KBM-7 (cell line): ENCODE data around the gene FSD1L.

Source experiments
- DNase-seq: peaks from one replicate; pipeline ENCODE4 v3.0.0-alpha.2; 2015
- in situ Hi-C: fragments of 300-500 bp; cut with MboI; formaldehyde crosslinking; loops from 2 replicates; pipeline ENCODE4 v1.14.3; 2020; ENCODE audit warnings: low sequenced_read_pairs, low pct_unique_long_range_greater_than_20kb, mixed read lengths

Gene FSD1L

DNA sequence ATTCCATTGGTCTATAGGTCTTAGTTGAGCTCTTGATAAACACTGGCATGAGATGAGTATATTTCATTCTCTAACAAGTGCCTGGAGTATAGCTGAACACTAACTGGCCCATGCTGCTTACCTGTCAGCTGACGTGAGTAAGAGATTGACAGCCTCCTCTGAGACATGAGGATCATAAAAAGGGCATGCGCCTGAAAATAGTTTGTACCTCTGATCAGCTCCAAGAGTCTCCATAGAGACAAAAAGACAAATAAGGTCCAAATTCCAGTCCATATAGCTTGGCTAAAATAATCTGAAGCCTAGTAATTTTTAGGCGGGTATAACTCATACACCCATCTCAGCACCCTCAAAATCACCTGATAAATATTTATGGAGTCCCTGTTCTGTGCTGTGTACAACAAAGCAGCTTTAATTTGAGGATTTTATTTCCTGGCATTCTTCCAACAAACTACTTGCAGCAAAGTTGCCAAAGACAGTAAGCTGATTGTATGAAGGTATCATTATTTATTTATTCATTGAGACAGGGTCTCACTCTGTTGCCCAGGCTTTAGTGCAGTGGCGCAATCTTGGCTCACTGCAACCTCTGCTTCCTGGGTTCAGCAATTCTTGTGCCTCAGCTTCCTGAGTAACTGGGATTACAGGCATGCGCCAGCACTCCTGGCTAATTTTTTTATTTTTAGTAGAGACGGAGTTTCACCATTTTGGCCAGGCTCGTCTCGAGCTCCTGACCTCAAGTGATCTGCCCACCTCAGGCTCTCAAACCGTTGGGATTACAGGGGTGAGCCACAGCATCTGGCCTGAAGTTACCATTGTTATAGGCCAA is 16.2 kb upstream of the FSD1L start:
- DNase-seq, result no peak
- in situ Hi-C loops, result no loop called here

- DNase-seq, result no peak
- in situ Hi-C loops, result no loop called here
Measured at GRCh38 chr9:105432247-105432842, 15.5 kb upstream of the FSD1L start.

DNA sequence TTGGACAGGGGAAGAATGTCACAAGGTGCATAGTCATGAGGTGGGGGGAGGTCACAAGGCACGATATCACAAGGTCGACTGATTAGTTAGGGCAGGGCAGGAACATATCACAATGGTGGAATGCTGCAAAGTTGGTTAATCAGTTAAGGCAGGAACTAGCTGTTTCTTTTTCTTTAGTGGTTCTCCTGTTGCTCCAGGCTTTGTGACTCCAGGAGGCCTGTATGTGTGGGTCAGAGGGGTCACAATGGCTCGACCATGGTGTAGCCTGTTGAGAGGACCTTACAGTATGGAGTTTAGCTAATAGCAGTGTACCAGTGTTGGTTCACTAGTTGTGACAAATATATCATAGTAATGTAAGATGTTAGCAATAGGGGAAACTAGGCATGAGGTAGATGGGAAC is 12.4 kb upstream of the FSD1L start:
- DNase-seq, result no peak
- in situ Hi-C loops, result no loop called here

DNA sequence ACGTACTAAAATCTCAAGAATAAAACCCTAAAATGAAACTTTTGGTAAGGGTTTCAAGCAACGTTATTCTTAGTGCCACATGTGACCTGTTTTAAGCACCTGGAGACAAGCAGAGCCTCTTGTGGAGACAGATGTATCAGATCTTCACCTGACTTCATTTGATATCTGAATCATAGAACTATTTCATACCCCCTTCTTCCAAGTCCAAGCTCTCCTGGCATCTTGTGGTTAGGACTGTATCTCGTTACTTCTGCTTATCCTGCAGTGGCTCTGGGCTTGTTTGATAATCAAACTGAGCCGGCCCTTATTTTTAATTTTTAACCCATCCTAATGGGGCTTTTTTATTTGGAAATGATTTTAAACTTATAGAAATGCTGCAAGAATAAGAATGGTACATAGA is 11.1 kb upstream of the FSD1L start:
- in situ Hi-C loops, result no loop called here
- no peak for DNase-seq

- in situ Hi-C loops, result no loop called here
- DNase-seq, result no peak
Measured at GRCh38 chr9:105437704-105438103, 10.1 kb upstream of the FSD1L start.

DNA sequence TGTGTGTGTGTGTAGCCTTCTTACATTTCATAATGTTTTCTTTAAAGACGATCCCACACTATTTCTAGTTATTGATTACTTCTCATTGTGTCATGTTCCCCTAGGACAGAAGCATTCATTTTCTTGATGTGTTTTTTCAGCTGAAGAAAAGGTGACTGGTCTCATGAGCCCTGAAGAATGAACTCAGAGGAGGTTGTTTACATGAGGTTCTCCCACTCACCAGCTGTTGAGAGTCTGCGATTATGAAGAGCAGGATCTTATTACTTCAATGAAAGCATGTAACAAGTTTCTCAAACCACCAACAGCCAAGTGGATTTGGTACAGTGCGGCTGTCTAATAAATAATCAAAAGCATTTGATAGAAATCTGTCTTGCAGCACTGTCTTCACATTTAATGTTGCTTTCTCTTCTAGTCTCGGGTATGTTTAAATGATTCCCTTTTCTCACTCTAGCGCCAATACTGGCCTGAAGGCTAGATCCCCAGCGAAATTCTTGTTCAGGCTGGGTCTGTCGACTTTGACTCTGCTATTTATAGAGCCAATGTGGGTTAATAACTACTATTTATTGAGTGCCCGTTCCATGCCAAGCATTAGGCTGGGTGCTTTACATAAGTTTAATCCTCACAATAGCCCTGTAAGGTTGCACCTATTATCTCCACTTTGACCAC is 9.6 kb upstream of the FSD1L start:
- in situ Hi-C loops, result no loop called here

DNA sequence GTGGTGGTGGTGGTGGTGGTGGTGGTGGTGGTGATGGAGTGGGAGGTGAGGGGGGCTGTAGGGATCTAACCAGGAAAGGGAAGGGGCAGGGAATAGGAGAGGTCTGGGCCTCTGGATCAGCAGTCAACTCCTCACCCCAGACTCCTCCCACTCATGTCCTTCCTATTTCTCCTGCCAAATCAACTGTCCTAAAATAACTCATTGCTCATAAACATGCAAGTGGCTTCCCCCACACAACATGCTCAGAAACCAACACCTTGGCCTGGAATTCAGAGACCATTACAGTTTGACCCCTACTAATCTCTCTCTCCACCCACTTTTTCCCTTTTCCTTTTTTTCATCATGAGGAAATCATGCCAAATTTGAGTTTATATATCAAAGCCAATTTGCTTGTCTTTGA is 8.4 kb upstream of the FSD1L start:
- in situ Hi-C loops, result no loop called here
- peak; percentile 28 for DNase-seq

More for the DNA sequence above, 9.6 kb upstream of the FSD1L start:
- DNase-seq, result no peak

DNA sequence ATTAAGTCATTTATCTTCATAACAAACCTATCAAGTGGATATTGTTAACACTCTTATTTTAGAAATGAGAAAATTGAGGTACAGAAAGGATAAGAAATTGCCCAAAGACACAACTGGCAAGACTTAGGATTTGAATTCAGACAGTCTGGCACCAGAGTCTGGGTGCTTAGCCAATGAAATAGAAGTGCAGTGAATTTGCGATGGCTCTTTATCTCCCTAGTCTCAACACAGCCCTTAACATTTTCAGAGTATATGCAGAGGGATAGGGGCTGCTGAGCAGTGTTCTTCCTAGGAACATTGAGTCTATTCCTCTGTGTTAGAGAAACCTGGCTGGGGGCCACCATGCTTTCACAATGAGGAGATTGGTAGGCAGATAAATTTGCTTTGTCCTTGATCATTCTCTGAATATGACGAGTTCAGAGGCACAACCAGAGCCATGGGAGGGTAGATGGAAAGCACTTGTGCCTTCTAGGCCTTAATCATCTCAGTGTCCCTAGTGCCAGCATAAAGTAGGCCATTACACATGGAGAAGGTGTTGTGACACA is 6.1 kb upstream of the FSD1L start:
- in situ Hi-C loops, result no loop called here
- no peak for DNase-seq

GRCh38 chr9:105443121-105443520 is 4.7 kb upstream of the FSD1L start:
- DNase-seq, result no peak
- in situ Hi-C loops, result no loop called here

DNA sequence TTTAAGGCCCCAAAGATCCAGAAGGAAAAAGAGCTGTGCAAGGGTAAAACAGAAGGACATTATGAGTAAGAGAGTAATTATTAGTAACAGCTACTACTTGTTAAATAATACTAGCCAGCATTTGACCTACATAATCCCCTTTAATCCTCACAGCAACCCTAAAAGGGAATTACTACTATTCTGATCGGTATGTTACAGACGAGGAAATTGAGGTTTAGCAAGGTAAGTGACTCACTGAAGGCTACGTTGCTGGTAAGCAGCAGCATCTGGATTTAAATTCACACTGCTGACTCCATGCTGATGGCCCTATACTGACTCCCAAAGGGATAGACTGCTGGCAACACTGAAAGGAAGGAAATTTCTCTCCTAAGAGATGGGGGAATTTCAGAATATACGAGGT is 3.7 kb upstream of the FSD1L start:
- DNase-seq, result no peak
- in situ Hi-C loops, result no loop called here

- in situ Hi-C loops, result no loop called here
- no peak for DNase-seq
Measured at GRCh38 chr9:105445203-105445881, 2.5 kb upstream of the FSD1L start.

DNA sequence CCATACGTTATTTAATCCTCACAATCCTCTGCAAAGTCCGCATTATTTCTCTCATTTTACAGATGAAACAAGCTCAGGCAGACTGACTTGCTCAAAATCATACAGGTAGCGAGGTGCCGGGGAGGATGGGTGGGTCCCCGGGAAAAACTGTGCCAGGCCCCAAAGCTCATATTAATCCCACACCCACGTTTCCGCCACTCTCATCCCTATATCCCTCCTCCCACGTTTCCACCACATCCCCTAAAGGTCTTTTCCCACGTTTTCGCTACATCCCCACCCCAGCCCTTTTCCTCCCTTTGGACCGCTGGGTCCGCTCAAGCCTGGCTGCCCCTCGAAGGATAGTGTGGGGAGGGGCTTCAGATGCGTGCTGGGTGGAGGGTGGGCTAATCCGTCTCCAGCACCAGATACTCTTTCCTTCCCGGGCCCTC is 434 bp upstream of the FSD1L start:
- in situ Hi-C loops, result no loop called here
- no peak for DNase-seq

DNA sequence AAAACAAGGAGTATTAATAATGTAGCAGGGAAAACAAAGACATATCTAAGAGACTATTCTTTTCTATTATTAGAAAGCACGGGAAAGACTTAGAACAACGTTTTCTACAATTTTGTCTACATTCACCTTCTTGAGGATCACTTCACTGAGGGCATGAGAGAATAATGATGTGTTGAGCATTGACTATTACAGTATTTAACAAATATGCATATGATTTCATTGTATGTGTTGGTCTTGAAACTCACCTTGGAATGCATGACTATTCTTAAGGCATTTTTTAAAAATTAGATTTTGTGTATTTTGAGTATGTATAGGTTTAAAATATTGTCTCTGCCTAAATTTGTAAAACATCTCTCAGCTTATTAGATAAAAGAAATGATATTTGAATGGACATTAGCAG is 1.2 kb downstream of the FSD1L start:
- no peak for DNase-seq
- in situ Hi-C loops, result no loop called here

- no peak for DNase-seq
- in situ Hi-C loops, result no loop called here
Measured at GRCh38 chr9:105452185-105452584, 4.4 kb downstream of the FSD1L start.

- in situ Hi-C loops, result no loop called here
- DNase-seq, result no peak
Measured at GRCh38 chr9:105455836-105456475, 8.1 kb downstream of the FSD1L start.

DNA sequence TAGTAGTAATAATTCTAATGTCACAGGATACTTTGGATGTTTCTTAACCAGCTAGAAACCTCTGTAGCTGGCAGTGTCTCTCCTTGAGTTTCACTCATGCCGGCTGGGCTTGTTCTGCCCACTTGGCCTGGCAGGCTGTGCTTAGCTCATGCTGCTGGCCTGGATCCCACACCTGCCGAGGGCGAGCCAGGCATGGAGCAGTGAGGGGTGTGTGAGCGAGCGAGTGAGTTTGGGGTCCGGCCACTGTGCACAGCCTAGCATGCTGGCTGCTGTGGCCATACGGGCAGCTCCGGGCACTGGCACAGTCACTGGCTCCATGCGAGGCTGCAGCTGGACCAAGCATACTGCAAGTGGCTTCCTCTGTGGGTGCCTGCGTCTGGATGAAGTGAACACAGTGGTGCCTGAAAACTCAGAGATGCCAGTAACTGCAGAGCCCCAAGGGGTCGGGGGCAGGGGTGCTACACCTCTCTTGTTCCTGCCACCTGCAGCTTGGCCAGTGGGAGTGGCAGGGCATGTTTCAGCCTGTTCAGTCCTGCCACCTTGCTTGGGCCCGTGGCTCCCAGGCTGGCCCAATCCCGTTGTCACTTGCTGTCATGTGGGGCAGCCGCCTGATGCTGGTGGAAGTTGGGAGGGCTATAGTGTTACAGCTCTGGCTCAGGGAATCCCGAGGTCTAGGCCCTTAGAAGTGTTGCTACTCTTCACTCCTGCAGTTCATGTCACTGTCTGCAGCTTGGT is 9.9 kb downstream of the FSD1L start:
- in situ Hi-C loops, result no loop called here
- DNase-seq, result no peak

- in situ Hi-C loops, result no loop called here
- no peak for DNase-seq
Measured at GRCh38 chr9:105458404-105458803, 10.6 kb downstream of the FSD1L start.

DNA sequence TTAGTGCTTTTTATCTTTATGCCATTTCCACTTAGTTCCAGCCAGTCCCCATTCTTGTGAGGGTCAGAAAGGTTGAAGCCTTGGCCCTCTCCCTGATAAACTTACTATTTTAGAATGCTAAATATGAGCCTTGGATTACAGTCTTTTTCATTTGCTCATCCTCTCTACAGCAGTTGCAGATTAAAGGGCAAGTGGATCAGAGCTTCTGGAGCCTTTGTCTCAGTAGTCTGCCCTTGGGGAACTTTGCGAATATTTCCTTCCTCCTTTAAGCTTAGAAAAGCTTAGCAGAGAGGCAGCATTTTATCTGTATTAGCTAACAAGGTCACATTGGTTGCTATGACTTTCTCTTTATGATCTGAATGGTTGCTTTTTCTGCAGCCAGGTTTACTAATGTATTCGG is 11.5 kb downstream of the FSD1L start:
- in situ Hi-C loops, result no loop called here
- DNase-seq, result no peak
